ENCODE results near the gene PDZK1.

- TF ChIP-seq POLR2A (IDR thresholded peaks at IDR 0.05; ENCODE audit: low read length) = no peak
- no peak for TF ChIP-seq GATA1 (IDR thresholded peaks at IDR 0.05; ENCODE audit: low read depth, low read length)
Observed at GRCh38 chr1:145736191-145736590, 29.0 kb upstream of the PDZK1 start.
